G401 (cell line): Measurements from ENCODE around the gene SERPINA4. TPM values are rescaled to one million over a fixed set of nuclear protein-coding genes. Genes with fewer than 3 reads are reported as not detected.

ENCODE experiments used
- DNase-seq: peaks from one replicate; pipeline ENCODE4 v3.0.0-alpha.2; 2015; ENCODE audit warnings: low spot score
- in situ Hi-C: cut with HindIII; loops from 2 replicates; pipeline ENCODE4 v1.10.0; 2016; ENCODE audit warnings: low sequenced_read_pairs, mixed read lengths
- total RNA-seq: library from RNA; depleted of rRNA; stranded (reverse); fragments of >200 nt; shearing (Covaris generic); gene quantifications from 2 replicates; pipeline ENCODE4 v1.2.3, GENCODE V29; 2014

The SERPINA4 gene
- total RNA-seq, 1 experiment from 2014 or later, result not detected

DNA sequence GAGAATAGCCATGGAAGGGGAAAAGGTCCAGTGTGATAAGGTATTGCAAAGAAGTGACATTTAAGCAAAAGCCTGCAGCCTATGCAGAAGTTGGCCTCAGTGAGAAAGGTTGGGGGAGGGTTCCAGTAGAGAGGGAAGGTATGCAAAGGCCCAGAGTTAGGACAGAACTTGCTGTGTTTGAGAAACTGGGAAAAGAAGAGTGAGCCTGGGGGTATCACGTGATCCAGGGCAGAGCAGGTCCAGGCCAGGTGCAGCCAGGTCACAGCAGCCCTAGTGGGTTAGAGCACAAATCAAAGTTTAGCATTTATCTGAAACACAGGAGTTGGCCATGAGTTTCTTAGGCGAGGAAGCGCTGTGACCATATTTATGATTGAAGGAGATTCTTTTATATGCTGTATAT, 21.6 kb downstream of the SERPINA4 start:
- no peak for DNase-seq
- in situ Hi-C loops, result no loop called here

- no peak for DNase-seq
- in situ Hi-C loops, result no loop called here
Measured at GRCh38 chr14:94583557-94583956, 22.3 kb downstream of the SERPINA4 start.

GRCh38 chr14:94584591-94585280, 23.5 kb downstream of the SERPINA4 start:
- in situ Hi-C loops, result no loop called here
- DNase-seq, result no peak

DNA sequence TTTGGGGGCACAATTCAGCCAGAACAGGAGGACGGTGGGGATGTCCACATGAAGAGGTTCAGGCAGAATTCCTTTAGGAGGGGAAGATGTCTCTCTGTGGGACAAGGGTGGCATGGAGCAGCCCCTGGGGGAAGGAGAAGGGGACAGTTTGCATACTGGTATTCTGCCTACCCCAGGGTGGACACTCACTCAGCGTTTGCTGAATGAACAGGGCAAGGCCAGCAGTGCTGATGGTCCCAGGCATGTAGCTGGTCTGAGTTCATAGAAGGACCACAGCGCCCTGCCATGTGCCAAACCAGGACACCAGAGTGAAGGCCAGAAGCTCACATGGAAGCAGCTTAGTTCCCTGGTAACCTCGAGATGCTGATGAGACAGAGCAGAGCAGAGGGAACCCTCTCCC, 25.4 kb downstream of the SERPINA4 start:
- no peak for DNase-seq
- in situ Hi-C loops, result no loop called here

- in situ Hi-C loops, result no loop called here
- no peak for DNase-seq
Measured at GRCh38 chr14:94588311-94588710, 27.1 kb downstream of the SERPINA4 start.

GRCh38 chr14:94591073-94591472, 29.8 kb downstream of the SERPINA4 start:
- in situ Hi-C loops, result no loop called here
- DNase-seq, result no peak

GRCh38 chr14:94591871-94592270, 30.6 kb downstream of the SERPINA4 start:
- in situ Hi-C loops, result no loop called here
- DNase-seq, result no peak

DNA sequence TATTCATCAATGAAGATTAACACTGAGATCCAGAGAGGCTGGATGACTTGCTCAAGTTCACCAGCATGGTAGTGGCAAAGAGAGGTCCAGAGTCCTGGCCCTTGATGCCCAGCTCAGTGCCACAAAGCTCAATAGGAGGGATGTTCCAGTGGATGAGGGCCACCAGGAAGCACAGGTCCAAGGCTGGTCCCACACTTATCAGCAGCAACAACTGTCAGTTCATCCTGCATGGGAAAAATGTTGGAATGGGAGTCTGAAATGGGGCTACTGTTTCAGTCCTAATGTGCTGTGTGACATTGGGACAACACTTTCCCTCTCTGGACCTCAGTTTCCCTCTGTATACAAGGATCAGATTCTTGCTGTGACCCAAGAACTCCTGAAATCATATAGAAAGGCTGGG, 31.2 kb downstream of the SERPINA4 start:
- in situ Hi-C loops, result no loop called here
- no peak for DNase-seq

- in situ Hi-C loops, result no loop called here
- DNase-seq, result no peak
Measured at GRCh38 chr14:94593376-94593748, 32.1 kb downstream of the SERPINA4 start.

DNA sequence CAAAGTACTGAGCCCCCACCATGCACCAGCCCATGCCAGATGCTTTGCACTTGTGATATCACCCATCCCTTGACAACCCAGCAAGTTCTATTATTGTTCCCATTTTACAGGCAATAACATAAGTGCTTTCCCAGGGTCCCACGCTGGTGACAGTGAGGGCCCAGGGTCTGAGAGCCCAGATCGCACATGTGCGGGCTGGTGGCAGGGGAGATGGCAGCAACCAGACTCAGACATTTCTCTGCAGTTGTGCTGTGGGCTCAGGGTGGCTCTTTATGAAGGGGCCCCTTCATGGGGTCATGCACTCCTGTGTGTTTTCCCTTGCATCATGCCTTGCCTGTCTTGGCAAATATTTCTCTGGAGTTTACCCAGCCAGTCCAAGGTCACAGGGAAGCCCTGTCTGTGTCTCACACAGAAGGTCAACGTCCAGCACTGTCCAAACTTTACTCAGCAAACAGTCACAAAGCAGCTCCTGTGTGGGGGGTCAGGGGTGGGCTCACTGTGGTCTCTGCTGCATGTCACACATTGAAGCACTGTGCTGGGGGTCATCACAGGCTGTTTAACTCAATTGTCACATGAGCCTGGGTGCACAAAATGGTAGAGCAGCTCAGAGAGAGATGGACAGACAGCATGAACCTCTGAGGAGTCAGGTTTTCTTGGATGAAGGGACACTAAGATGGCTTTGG, 32.6 kb downstream of the SERPINA4 start:
- in situ Hi-C loops, result no loop called here
- no peak for DNase-seq

GRCh38 chr14:94594441-94594840, 33.2 kb downstream of the SERPINA4 start:
- in situ Hi-C loops, result no loop called here
- DNase-seq, result no peak

- DNase-seq, result no peak
- in situ Hi-C loops, result no loop called here
Measured at GRCh38 chr14:94595912-94596311, 34.7 kb downstream of the SERPINA4 start.

DNA sequence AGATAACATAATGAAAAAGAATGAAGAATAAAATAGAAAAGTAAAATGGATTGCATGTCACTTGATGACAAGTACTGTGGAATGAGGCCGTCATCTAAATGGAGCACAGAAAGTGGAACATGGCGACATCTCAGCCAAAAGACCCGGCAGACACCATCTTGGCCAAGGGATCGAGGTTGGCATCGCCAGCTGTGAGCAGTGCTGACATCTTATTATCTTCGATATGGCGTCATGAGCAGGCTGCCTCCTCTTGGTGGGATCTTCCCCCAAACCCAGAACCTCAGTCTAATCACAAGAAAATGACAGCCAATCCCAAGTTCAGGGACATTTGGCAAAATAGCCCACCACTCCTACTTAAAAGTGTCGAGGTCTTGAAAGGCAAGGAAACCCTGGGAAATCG, 35.1 kb downstream of the SERPINA4 start:
- in situ Hi-C loops, result no loop called here
- DNase-seq, result no peak

GRCh38 chr14:94597788-94598187, 36.5 kb downstream of the SERPINA4 start:
- in situ Hi-C loops, result no loop called here
- DNase-seq, result no peak

- DNase-seq, result no peak
- in situ Hi-C loops, result no loop called here
Measured at GRCh38 chr14:94598506-94598815, 37.2 kb downstream of the SERPINA4 start.

DNA sequence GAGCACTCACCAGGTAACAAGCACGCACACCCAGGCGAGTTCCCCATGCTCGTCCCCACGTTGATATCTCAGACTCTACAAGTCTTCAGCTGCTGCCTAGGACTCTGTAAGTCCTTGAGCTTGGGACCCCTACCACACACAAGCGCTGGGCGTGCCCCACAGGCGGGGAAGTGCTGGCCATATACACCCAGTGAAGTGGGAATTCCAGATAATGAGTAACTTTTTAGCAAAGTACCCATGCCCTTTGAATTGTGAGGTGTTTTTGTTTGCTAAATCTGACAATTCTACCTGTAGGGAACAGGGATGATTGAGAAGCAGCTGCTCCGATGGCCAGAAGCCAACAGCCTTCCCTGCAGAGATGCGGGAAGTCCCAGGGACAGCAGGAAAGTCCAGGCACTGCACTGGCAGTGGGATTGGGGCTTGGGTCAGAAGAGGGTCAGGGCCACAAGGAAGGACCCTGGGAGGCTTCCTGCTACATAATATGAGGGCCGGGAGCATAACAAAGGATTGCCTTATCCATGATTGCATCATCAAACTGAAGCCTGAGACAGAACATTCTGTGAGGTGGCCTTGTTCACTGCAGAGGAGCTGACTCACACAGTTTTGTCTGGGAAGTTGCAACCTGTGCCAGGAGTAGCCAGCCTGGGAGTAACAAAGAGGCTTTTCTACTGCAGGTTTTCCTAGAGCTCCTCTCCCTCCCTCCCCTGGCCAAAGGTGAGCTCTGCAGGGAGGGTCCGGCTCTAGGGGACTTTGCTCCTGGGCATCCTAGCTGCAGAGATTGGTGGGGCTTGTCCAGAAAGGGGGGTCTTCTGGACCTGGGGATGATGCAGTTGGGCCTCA, 37.8 kb downstream of the SERPINA4 start:
- DNase-seq, result peak; percentile 33
- in situ Hi-C loops, result no loop called here

DNA sequence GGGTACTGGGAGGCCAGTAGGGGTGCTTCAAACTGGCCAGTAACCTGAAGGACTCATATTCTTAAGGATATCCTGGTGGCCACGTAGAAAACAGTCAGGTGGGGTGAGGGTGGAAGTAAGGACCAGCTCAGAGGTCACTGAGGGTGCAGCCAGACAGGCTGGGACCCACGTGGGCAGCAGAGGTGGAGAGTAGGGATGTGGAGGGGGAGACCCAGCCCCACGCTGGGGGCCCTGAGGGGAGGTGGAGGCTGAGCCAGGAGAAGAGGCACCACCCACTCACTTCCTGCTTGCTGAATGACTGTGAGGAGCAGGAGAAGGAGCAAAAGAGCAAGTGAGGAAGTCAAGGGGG, 38.4 kb downstream of the SERPINA4 start:
- in situ Hi-C loops, result no loop called here
- no peak for DNase-seq

GRCh38 chr14:94600148-94600545, 38.9 kb downstream of the SERPINA4 start:
- in situ Hi-C loops, result no loop called here

DNA sequence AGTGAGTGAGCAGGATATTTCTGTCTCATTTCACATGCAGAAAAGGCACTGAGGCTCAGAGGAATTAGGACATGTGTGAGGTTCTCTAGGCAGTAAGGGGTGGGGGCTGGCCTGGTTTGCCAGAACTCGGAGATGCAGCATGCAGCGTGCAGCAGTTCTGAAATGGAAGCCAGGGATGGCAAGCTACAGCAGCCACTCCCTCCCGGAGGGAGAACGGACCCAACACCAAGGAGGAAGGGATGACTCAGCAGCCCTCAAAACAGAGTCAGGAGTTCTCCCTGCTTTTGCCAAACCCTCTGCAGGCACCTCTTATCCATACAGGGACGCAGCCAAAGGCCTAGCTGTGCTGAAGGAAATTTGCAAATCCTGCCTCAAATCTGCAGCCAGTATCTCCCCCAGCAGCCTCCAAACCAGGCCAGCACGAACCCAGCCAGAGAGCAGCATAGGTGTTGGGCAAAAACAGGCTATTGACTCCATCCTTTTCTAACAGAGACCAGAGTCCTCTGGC, 40.7 kb downstream of the SERPINA4 start:
- in situ Hi-C loops, result no loop called here
- peak; percentile 76 for DNase-seq

More at GRCh38 chr14:94600148-94600545, 38.9 kb downstream of the SERPINA4 start:
- DNase-seq, result no peak

DNA sequence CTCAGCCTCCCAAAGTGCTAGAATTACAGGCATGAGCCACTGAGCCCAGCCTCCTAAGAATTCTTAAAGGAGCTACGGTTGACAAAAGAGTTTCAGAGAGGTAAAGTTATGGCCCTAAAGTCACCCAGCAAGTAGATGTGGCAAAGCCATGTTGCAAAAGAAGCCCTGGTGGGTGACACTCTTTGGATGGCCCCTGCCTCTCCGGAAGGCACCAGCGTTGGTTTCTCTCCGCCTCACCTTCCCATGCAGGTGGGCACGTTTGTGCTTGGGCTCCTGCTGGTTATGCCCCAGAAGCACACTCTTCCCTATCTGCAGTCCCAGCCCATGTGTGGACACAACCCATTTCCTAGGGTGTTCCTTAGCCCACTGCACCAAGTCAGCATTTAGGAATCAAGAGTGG, 41.5 kb downstream of the SERPINA4 start:
- in situ Hi-C loops, result no loop called here
- DNase-seq, result no peak
